Memory B cell (primary cell): ENCODE results near the gene AADAT.
"Not testable (repeated sequence)": the region's sequence is repeated elsewhere in the genome, so short reads cannot be mapped to it uniquely, and the experiment has no call there.

Experiments
- ATAC-seq: fragments of 150-1000 bp; cut with Tn5 transposase; 2 replicates; pipeline ENCODE4 v1.10.0; 2021; ENCODE audit warnings: low read depth, mild to moderate bottlenecking, moderate library complexity
- DNase-seq, 2 donors: peaks; one replicate each; pipeline ENCODE4 v3.0.0; 2022; ENCODE audit warnings: low spot score in 2 of 2
- H3K27ac Mint-ChIP-seq: one replicate; pipeline ENCODE4 v1.8.0; 2022; ENCODE audit warnings: mild to moderate bottlenecking, moderate library complexity, mixed read lengths
- H3K27me3 Mint-ChIP-seq: one replicate; pipeline ENCODE4 v1.8.0; 2022; ENCODE audit warnings: mixed read lengths
- H3K36me3 Mint-ChIP-seq: one replicate; pipeline ENCODE4 v1.8.0; 2022; ENCODE audit warnings: mild to moderate bottlenecking, mixed read lengths
- H3K4me1 Mint-ChIP-seq: one replicate; pipeline ENCODE4 v1.8.0; 2022; ENCODE audit warnings: mixed read lengths
- H3K4me3 Mint-ChIP-seq: one replicate; pipeline ENCODE4 v1.8.0; 2022; ENCODE audit warnings: mild to moderate bottlenecking, moderate library complexity, mixed read lengths
- H3K9me3 Mint-ChIP-seq: one replicate; pipeline ENCODE4 v1.8.0; 2022; ENCODE audit warnings: mixed read lengths

Gene AADAT

DNA sequence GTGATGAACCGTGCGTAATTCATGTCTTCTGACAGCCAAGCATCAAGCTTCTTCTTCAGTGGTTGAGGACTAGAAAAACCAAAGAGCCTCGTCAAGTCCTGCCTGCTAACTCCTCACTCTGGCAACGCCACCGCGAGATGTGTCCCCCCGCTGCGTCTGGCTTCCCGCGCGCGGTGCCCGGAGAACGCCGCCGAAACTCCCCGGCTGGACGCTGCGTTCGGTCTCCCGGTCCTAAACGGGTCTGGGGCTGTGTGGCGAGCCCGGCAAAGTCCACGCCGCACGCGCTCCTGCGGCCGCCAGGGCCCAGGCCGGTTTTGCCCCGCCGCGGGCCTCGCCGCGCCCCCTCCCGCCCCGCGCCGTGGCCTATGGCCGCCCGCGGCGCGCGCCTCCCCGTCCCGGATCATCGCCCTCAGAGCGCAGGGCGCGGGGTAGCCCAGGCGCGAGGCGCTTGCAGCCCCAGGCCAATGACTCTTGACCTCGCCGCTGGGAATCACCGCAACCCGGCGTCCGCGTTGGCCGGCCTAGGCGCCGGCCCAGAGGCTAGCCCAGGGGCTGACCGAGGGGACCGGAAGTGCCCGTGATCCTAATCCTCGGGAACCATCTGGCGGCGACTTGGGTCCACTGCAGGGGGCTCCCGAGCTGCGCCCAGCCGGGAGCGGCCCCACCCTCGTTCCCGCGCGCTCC, at the start of gene AADAT:
AADAT (minus strand) TSS at position 289 of the 684 bp plus-strand sequence; CDS start at position 23, 266 bp downstream.
- H3K27ac Mint-ChIP-seq, result no peak within 1 kb of the TSS
- peak within 1 kb of the TSS; percentile 32 for H3K4me3 Mint-ChIP-seq
- peaks cover 10% of the 10 kb centered on the region for H3K27me3 Mint-ChIP-seq
- H3K4me1 Mint-ChIP-seq, result peaks cover 3% of the 10 kb centered on the region
- no peaks in the 10 kb centered on the region for H3K9me3 Mint-ChIP-seq
- ATAC-seq (no peak), DNase-seq (no peak)
- H3K36me3 Mint-ChIP-seq, result no peaks in the 10 kb centered on the region

DNA sequence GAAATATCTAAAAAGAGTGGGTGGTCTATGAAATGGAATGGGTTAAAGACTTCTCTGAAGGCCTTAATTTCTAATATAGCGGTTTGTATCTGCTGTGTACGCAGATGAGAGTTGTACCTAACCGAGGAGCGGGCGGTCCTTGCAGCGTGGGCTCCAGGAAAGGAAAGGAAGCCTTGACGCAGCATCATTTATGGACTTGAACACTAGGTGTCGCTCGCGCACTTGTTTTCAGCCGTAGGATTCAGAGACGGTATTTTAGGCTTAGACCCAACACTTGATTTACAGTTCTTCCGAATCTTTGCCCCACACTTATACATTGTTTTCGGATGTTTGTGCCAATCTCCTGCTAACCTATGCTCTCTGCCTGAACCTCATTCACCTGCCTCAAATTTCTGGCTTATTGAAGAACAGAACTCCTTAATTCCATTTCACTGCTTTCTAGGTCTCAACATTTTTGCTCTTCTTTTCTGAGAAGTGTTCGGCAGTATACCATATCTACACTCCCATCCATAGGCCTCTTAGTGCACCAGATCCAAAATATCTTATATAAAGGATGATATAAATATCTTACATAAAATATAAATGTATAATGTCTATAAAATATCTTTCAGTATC, 48.9 kb upstream of the AADAT start:
- H3K9me3 Mint-ChIP-seq, result no peaks in the 10 kb centered on the region
- peak; percentile 60 for ATAC-seq
- H3K4me3 Mint-ChIP-seq, result no peak overlapping the region

DNA sequence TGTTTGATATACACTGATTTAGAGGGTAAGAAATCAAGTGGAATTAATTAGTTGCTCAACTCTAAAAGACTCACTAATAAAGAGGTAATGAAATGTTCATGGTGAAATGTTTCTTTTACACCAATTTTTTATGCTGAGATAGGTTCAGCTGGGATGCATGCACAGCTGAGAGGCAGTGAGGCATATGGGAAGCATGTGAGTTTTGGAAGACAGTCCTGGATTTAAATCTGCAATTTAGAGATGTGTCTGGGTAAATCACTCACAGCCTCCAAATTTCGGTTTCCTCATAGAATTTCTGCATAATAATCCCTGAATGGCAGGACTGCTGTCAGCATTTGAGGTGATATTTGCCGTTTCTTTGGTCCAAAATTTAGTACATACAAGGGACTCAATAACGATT, 48.2 kb upstream of the AADAT start:
- no peaks in the 10 kb centered on the region for H3K4me1 Mint-ChIP-seq
- H3K27ac Mint-ChIP-seq, result no peak overlapping the region
- H3K27me3 Mint-ChIP-seq, result peaks cover 4% of the 10 kb centered on the region
- H3K4me3 Mint-ChIP-seq, result no peak overlapping the region
- DNase-seq (no peak), ATAC-seq (no peak)
- peaks cover 3% of the 10 kb centered on the region for H3K9me3 Mint-ChIP-seq
- no peaks in the 10 kb centered on the region for H3K36me3 Mint-ChIP-seq

More for the DNA sequence above, 48.9 kb upstream of the AADAT start:
- DNase-seq, result peak; percentile 51 to 70
- Mint-ChIP-seq H3K36me3 (no peaks in the 10 kb centered on the region), H3K27ac (no peak overlapping the region), H3K27me3 (peaks cover 4% of the 10 kb centered on the region), H3K4me1 (no peaks in the 10 kb centered on the region)

DNA sequence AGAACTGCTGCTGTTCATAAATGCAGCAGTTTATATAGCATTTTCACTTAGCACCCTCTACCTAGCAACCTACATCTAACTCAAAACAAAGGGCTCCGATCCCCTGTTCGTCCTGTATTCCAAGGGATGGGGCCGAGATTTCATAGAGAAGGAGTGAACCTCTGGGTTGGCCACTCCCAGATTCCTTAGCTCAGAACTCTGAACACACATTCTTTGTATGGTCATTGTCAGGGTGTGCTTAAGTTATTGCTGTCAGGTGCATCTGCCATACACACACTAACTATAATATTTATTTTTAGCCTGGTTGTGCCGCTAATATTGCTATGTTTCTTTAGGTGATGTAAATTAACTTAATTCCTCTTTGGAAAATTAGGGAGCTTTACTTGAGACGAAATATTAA, 47.7 kb upstream of the AADAT start:
- DNase-seq (no peak), ATAC-seq (no peak)
- Mint-ChIP-seq H3K4me1 (no peaks in the 10 kb centered on the region), H3K9me3 (peaks cover 6% of the 10 kb centered on the region), H3K27ac (no peak overlapping the region), H3K36me3 (peaks cover 2% of the 10 kb centered on the region), H3K27me3 (peaks cover 4% of the 10 kb centered on the region), H3K4me3 (no peak overlapping the region)

DNA sequence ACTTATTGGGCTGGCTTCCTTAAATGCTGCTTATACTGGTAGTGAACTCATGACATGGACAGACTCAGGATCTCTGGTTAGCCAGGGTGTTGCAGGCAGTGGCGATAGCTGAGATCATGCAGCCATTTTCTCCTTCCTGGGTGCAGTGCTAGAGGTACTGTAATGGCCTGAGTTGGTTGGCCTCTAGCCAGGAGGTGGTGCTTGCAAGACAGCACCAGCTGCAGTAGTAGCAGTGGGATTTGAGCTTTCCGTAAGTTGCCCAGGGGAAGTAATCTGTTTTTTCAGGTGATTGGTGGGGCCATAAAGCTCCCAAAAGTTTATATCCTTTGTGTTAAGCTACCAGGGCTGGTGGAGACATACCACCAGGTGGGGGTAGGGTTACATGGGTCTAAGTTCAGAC, 45.1 kb upstream of the AADAT start:
- Mint-ChIP-seq H3K4me3 (no peak overlapping the region), H3K4me1 (no peaks in the 10 kb centered on the region), H3K27me3 (peaks cover 4% of the 10 kb centered on the region), H3K27ac (no peak overlapping the region), H3K36me3 (peaks cover 2% of the 10 kb centered on the region), H3K9me3 (peaks cover 6% of the 10 kb centered on the region)
- DNase-seq, result no peak
- ATAC-seq, result no peak

DNA sequence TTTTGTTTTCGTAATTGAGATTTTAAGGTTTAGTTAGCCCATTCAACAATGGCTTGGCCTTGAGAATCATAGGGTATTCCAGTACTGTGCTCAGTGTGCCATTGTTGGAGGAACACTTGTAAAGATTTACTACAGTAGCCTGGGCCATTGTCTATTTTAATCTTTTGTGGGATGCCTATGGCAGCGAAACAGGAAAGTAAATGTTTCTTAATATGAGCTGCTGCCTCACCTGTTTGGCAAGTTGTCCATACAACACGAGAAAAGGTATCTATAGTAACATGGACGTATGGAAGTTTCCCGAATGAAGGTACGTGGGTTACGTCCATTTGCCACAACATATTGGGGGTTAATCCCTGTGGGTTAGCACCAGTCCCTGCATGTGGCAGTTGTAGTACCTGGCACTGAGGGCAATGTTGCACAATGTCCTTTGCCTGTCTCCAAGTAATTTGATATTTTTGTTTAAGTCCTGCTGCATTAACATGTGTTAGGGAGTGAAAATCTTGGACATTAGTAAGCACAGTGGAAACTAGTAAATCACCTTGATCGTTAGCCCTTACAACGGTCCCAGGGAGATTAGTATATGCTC, 38.6 kb upstream of the AADAT start:
- no peak for DNase-seq
- Mint-ChIP-seq H3K36me3 (peaks cover 2% of the 10 kb centered on the region), H3K27ac (no peak overlapping the region), H3K27me3 (no peaks in the 10 kb centered on the region), H3K4me3 (no peak overlapping the region), H3K9me3 (peaks cover 6% of the 10 kb centered on the region), H3K4me1 (no peaks in the 10 kb centered on the region)
- ATAC-seq, result no peak

DNA sequence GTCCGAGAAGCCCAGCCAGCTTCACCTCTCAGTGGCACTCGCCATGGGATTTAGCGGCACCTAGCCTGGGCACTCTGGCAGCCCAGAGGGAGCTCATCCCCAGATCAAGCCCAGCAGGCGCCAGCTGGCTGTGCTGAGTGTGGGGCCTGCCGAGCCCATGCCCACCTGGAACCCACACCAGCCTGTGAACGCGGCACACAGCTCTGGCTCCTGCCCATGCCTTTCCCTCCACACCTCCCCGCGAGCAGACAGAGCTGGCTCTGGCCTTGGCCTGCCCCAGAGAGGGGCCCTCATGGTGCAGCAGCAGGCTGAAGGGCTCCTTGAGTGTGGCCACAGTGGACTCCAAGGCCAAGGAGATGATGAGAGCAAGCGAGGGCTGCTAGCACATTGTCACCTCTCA, 38.0 kb upstream of the AADAT start:
- Mint-ChIP-seq H3K4me3 (no peak overlapping the region), H3K27ac (no peak overlapping the region), H3K4me1 (no peaks in the 10 kb centered on the region), H3K36me3 (peaks cover 2% of the 10 kb centered on the region), H3K9me3 (peaks cover 4% of the 10 kb centered on the region), H3K27me3 (no peaks in the 10 kb centered on the region)
- ATAC-seq (no peak), DNase-seq (no peak)

DNA sequence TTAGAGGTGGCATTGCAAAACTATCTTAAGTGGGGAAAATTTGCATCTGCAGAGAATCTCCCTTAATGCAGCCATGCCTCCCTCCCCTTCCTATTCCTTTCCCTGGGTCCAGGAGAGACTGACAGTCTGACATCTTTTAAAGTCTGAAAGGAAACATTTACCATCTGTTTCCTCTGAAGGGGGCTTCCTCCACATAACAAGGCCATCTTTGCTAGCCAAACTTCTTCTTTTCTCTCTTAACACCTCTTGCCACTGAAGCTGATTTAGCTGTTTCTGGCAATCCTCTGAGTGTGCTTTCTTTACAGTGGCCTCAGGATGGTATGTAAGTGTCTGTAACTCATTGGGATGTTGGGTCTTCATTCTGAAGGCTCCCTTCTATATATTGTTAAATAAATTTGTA, 34.6 kb upstream of the AADAT start:
- Mint-ChIP-seq H3K9me3 (peaks cover 2% of the 10 kb centered on the region), H3K36me3 (no peaks in the 10 kb centered on the region), H3K4me3 (no peak overlapping the region), H3K4me1 (no peaks in the 10 kb centered on the region), H3K27me3 (no peaks in the 10 kb centered on the region), H3K27ac (no peak overlapping the region)
- ATAC-seq (no peak), DNase-seq (no peak)

DNA sequence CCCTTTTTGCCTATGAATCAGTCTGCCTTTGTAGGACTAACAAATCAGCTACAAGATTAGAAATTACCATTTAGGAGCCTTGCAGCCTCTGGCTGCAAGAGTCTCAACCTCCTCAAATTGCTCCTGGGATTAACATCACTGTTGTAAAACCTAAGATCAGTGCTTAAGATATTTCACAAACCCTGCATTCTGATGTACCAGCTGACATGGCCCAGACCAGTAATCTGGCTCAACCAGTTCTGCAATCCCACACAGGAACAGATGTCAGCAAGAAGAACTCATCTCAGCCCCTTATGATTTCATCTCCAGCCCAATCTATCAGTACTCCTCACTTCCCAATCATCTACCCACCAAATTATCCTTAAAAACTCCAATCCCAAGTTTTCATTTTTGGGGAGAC, 32.5 kb upstream of the AADAT start:
- Mint-ChIP-seq H3K9me3 (peaks cover 3% of the 10 kb centered on the region), H3K4me1 (no peaks in the 10 kb centered on the region), H3K4me3 (no peak overlapping the region), H3K27ac (no peak overlapping the region), H3K27me3 (peaks cover 6% of the 10 kb centered on the region), H3K36me3 (no peaks in the 10 kb centered on the region)
- no peak for DNase-seq
- no peak for ATAC-seq

DNA sequence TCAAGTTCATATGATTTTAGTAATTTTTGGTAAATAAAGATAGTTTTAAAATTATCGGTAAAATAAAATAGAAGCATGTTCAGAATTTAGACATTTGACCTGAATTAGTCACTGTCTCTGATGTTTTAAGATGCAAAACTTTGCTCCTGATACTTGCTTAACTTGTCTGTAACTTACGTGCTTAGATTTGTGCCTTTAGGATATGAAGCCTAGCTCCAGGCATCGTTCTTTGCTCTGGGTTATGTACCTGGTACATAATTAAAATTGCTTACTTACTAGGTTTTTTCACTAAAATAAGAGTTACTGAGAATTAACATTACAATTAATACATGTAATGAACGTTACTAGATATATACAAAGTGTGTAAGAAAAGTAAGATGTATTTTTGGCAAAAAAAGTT, 24.9 kb upstream of the AADAT start:
- ATAC-seq (no peak), DNase-seq (no peak)
- H3K9me3 Mint-ChIP-seq, result peaks cover 2% of the 10 kb centered on the region
- H3K36me3 Mint-ChIP-seq, result no peaks in the 10 kb centered on the region
- H3K27me3 Mint-ChIP-seq, result peaks cover 11% of the 10 kb centered on the region
- no peaks in the 10 kb centered on the region for H3K4me1 Mint-ChIP-seq
- no peak overlapping the region for H3K4me3 Mint-ChIP-seq
- no peak overlapping the region for H3K27ac Mint-ChIP-seq

DNA sequence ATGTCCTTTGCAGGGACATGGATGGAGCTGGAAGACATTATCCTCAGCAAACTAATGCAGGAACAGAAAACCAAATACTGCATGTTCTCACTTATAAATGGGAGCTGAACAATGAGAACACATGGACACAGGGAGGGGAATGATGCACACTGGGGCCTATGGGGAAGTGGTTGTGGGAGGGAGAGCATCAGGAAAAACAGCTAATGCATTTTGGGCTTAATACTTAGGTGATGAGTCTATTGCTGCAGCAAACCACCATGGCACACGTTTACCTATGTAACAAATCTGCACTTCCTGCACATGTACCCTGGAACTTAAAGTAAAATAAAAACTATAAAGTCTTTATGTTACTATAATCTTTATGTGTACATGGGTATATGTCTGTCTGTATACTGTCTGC, 24.4 kb upstream of the AADAT start:
- H3K4me1 Mint-ChIP-seq, DNase-seq, H3K4me3 Mint-ChIP-seq, ATAC-seq, H3K36me3 Mint-ChIP-seq, H3K9me3 Mint-ChIP-seq, H3K27ac Mint-ChIP-seq: not testable (repeated sequence)
- peaks cover 11% of the 10 kb centered on the region for H3K27me3 Mint-ChIP-seq

DNA sequence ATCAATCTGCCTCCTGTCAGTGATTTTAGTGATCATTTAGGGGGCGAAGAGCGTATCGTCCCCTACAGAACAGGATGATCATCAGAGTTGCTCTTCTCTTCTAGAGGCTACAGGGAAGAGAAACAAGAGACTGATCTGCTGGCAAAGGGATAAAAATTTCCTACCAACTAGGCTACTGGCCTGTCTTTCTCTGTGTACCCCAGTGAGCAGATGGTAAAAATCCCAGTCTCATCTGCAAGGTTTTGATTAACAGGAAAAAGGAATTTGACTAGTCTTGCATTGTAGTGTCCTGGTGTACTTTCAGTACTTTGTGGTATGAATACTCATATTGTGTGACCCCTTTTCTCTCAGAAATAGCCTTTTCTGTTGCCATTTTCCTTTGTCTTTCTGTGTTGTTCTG, 21.8 kb upstream of the AADAT start:
- no peaks in the 10 kb centered on the region for H3K36me3 Mint-ChIP-seq
- ATAC-seq, result no peak
- DNase-seq, result no peak
- no peak overlapping the region for H3K4me3 Mint-ChIP-seq
- H3K27me3 Mint-ChIP-seq, result peaks cover 4% of the 10 kb centered on the region
- no peaks in the 10 kb centered on the region for H3K9me3 Mint-ChIP-seq
- H3K4me1 Mint-ChIP-seq, result no peaks in the 10 kb centered on the region
- no peak overlapping the region for H3K27ac Mint-ChIP-seq

DNA sequence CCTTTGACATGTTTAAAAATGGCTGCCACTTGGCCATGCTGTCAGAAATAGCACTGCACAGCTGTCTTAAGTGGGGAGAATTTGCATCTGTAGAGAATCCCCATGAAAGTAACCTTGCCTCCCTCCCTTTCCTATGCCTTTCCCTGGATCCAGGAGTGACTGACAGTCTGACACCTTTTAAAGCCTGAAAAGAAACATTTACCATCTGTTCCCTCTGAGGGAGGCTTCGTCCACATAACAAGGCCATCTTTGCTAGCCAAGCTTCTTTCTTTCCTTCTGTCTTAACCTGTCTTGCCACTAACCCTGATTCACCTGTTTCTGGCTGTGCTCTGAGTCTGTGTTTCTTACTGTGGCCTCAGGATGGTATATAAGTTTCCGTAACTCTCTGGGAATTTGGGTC, 21.3 kb upstream of the AADAT start:
- Mint-ChIP-seq H3K4me1 (no peaks in the 10 kb centered on the region), H3K36me3 (no peaks in the 10 kb centered on the region), H3K27me3 (peaks cover 4% of the 10 kb centered on the region), H3K9me3 (no peaks in the 10 kb centered on the region), H3K4me3 (no peak overlapping the region), H3K27ac (no peak overlapping the region)
- DNase-seq (no peak), ATAC-seq (no peak)

DNA sequence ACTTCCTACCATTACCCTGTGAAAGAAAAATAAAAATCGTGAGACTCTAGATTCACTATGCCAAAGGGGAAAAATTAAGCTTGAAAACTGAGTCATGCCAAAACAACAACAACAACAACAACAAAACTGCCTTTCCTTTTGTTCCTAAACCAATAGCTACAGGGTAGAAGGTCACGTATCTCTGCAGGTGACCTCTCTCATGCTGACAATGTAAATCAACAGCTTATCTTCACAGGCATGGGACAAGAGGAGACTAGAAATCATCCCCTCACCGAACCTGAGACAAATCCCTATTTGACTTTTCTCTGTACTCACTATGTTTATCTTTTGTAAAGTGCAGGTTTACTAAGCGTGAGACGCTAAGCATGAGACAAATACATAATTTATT, 20.5 kb upstream of the AADAT start:
- H3K4me1 Mint-ChIP-seq, result no peaks in the 10 kb centered on the region
- no peaks in the 10 kb centered on the region for H3K36me3 Mint-ChIP-seq
- no peak overlapping the region for H3K4me3 Mint-ChIP-seq
- ATAC-seq (no peak), DNase-seq (no peak)
- no peak overlapping the region for H3K27ac Mint-ChIP-seq
- H3K9me3 Mint-ChIP-seq, result no peaks in the 10 kb centered on the region
- peaks cover 4% of the 10 kb centered on the region for H3K27me3 Mint-ChIP-seq
